Mucosa of rectum (tissue), 2 donors: ENCODE data around the gene CCDC85C.
A peak's percentile ranks its signal among the peaks of the same experiment; 100 is the strongest.

ENCODE experiments used
- H3K27ac ChIP-seq, 2 donors: one replicate each; pipeline ENCODE4 v1.7.0; 2013; ENCODE audit warnings: inconsistent platforms in 2 of 2, low read depth in 2 of 2, low read length in 2 of 2
- H3K27me3 ChIP-seq, 2 donors: one replicate each; pipeline ENCODE4 v1.7.0; 2013; ENCODE audit warnings: low read length in 2 of 2; ENCODE audit not compliant: control insufficient read depth in 2 of 2, insufficient read depth in 2 of 2
- H3K36me3 ChIP-seq, 2 donors: one replicate each; pipeline ENCODE4 v1.7.0; 2013; ENCODE audit warnings: low read length in 2 of 2; ENCODE audit not compliant: control insufficient read depth in 2 of 2, insufficient read depth in 2 of 2
- H3K4me1 ChIP-seq, 2 donors: one replicate each; pipeline ENCODE4 v1.7.0; 2013; ENCODE audit warnings: low read length in 2 of 2, mild to moderate bottlenecking in 1 of 2; ENCODE audit not compliant: control insufficient read depth in 2 of 2, insufficient read depth in 2 of 2
- H3K4me3 ChIP-seq, 2 donors: one replicate each; pipeline ENCODE4 v1.7.0; 2013; ENCODE audit warnings: low read length in 2 of 2
- H3K9ac ChIP-seq, 2 donors: one replicate each; pipeline ENCODE4 v1.7.0; 2013; ENCODE audit warnings: low read length in 2 of 2, low read depth in 1 of 2, mild to moderate bottlenecking in 1 of 2
- H3K9me3 ChIP-seq, 2 donors: one replicate each; pipeline ENCODE4 v1.7.0; 2013; ENCODE audit warnings: low read length in 2 of 2; ENCODE audit not compliant: control insufficient read depth in 2 of 2
- donor health status: healthy.
- donor health status: Normal muscosa, but diverticular disease.

The CCDC85C gene

DNA sequence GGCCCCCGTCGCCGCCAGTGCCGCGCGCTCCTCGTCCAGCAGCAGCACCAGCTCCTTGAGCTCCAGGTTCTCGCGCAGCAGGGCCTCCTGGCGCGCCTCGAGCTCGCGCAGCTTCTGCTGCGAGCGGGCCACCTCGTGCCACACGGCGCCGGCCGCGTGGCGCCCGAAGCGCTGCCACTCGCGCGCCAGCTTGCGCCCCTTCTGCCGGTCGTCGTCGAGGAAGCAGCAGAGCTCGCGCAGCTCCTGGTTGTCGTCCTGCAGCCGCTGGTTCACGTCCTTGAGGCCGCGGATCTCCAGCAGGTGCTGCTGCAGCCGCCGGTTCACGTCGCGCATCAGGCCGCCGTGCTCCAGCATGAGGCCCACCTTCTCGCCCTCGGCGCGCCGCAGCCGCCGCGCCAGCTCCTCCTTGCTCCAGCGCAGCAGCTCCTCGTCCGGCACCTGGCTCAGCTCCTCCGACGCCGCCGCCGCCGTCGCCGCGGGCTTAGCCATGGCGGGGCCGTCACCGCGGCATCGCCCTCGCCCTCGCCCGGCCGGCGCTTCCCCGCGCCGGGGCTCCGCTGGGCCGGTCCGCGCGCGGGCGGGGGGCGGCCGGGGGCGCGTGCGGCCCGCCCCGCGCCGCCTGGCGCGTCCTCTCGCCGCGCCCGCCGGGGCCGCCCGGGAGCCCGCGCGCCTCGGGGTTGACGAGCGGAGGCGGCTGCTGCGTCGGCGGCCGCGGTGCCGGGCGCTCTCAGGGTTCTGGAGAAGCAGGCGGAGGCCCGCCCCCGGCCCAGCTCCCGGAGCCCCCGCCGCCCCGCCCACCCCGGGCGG is at the start of gene CCDC85C:
CCDC85C (minus strand) TSS at position 737 of the 807 bp plus-strand sequence; CDS start at position 489, 248 bp downstream.
- H3K9ac ChIP-seq, result peak within 1 kb of the TSS; percentile 68 to 83
- peaks cover 44 to 50% of the 10 kb centered on the region in 2 donors for H3K4me1 ChIP-seq
- H3K27me3 ChIP-seq, result no peaks in the 10 kb centered on the region
- H3K9me3 ChIP-seq, result no peaks in the 10 kb centered on the region
- no peaks in the 10 kb centered on the region for H3K36me3 ChIP-seq
- peak within 1 kb of the TSS; percentile 72 to 82 for H3K4me3 ChIP-seq
- peak within 1 kb of the TSS; percentile 83 to 84 for H3K27ac ChIP-seq

DNA sequence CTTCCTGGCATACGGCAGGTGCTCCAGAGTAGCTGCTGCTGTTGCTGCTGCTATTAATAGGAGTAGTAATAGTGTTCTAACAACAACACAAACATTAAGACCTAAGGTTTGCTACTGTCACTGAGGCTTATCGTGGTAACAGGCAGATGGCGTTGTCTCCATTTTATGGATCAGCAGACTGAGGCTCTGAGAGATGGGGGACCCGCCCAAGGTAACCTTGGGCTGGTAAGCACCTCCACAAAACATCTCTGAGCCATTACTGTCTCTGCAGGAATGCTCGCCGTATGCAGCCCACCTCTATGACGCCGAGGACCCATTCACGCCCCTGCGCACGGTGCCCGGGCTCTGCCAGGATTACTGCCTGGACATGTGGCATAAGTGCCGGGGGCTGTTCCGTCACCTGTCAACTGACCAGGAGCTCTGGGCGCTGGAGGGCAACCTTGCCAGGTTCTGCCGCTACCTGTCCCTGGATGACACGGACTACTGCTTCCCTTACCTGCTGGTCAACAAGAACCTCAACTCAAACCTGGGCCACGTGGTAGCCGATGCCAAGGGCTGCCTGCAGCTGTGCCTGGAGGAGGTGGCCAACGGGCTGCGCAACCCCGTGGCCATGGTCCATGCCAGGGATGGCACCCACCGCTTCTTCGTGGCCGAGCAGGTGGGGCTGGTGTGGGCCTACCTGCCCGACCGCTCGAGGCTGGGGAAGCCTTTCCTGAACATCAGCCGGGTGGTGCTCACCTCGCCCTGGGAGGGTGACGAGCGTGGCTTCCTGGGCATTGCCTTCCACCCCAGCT is 48.1 kb upstream of the CCDC85C start:
- no peaks in the 10 kb centered on the region for H3K4me1 ChIP-seq
- no peak overlapping the region for H3K9ac ChIP-seq
- H3K27me3 ChIP-seq, result peaks cover 0 to 7% of the 10 kb centered on the region in 2 donors
- no peak overlapping the region for H3K27ac ChIP-seq
- H3K9me3 ChIP-seq, result no peaks in the 10 kb centered on the region
- no peaks in the 10 kb centered on the region for H3K36me3 ChIP-seq
- H3K4me3 ChIP-seq, result no peak overlapping the region

DNA sequence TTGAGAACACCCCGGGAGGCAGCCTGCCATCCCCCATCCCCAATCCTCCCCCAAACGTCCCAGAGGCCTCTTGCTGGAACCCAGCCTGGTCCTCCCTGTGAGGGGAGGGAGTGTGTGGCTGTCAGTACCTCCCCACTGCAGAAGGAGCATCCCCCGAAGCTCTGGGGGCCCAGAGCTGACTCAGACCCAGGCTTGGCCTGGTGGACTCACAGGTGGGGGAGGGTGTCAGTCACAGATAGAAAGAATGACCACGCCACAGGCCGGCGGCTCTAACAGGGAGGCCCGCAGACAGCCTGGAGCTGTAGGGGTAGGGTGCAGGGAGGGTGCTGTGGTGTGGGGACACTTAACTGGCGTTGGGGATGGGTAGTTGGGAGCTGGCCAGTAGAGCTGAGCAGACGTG is 46.2 kb upstream of the CCDC85C start:
- H3K27ac ChIP-seq, result no peak overlapping the region
- H3K9ac ChIP-seq, result no peak overlapping the region
- no peak overlapping the region for H3K4me3 ChIP-seq
- no peaks in the 10 kb centered on the region for H3K4me1 ChIP-seq
- no peaks in the 10 kb centered on the region for H3K9me3 ChIP-seq
- no peaks in the 10 kb centered on the region for H3K36me3 ChIP-seq
- peaks cover 6 to 10% of the 10 kb centered on the region in 2 donors for H3K27me3 ChIP-seq

DNA sequence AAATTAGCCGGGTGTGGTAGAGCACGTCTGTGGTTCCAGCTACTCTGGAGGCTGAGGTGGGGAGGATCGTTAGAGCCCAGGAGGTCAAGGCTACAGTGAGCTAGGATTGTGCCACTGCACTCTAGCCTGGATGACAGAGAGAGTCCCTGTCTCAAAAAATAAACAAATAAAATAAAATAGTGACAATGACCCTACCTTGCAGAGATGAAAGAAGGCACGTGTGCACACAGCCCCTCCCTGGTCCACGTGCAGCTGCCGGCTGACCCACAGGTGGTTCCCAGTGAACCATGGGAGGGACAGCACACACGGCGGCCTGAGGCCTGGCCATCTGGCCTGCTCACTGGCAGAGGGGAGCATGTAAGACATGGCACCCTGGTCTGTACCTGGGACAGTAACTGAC is 45.6 kb upstream of the CCDC85C start:
- no peak overlapping the region for H3K27ac ChIP-seq
- no peaks in the 10 kb centered on the region for H3K4me1 ChIP-seq
- no peak overlapping the region for H3K9ac ChIP-seq
- H3K9me3 ChIP-seq, result no peaks in the 10 kb centered on the region
- no peaks in the 10 kb centered on the region for H3K36me3 ChIP-seq
- peaks cover 9 to 10% of the 10 kb centered on the region in 2 donors for H3K27me3 ChIP-seq
- H3K4me3 ChIP-seq, result no peak overlapping the region

DNA sequence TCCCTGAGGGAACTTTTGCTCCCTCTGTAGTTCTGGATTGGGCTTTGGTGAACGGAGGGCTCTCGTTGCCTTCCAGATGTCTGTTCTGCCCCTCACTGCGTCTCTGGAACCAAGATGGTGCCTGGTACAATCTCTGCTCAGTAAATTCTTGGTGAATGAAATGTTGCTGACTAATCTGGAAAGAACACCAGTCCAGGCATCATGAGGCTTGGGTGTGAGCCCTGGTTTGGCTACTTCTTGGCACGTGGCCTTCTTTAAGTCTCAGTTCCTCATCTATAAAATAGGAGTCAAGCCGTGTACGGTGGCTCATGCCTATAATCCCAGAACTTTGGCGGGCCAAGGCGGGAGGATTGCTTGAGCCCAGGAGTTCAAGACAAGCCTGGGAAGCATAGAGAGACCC is 45.2 kb upstream of the CCDC85C start:
- H3K27me3 ChIP-seq, result peaks cover 12 to 14% of the 10 kb centered on the region in 2 donors
- H3K4me3 ChIP-seq, result no peak overlapping the region
- H3K27ac ChIP-seq, result no peak overlapping the region
- no peaks in the 10 kb centered on the region for H3K36me3 ChIP-seq
- no peak overlapping the region for H3K9ac ChIP-seq
- H3K4me1 ChIP-seq, result no peaks in the 10 kb centered on the region
- H3K9me3 ChIP-seq, result no peaks in the 10 kb centered on the region

DNA sequence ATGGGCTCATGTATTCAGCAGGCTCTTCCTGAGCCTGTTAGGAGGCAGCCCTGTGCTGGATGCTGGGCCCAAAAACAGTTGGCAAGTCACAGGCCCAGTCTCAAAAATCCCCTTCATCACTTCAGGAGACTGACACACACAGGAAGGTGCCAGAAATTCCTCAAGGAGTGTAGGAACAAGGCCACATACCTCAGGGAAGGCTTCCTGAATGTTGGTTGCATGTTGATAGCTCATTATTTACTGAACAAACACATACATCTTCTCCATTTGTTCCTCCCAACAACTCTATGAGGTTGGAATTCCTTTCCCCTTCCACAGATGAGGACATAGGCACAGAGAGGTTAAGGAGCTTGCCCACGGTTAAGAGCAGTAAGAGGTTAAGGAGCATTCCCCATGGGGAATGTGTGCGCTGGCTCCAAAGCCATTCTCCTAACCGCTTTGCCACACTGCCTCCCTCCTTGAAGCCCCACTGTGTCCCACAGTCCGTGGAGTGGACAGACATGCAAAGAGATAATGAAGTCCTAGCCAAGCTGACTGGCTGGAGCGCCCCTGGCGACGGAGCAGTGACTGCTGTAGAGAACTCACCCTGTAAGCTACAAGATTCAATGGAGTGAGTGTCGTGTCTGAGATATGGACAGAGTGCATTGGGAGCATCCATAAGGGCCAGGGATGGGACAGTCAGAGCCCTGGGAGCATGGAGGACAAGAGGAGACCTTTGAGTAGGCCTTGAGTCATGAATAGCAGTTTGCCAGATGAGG is 44.2 kb upstream of the CCDC85C start:
- Histone ChIP-seq H3K9me3 (no peaks in the 10 kb centered on the region), H3K4me3 (no peak overlapping the region), H3K36me3 (no peaks in the 10 kb centered on the region), H3K9ac (no peak overlapping the region), H3K4me1 (no peaks in the 10 kb centered on the region), H3K27ac (no peak overlapping the region), H3K27me3 (peaks cover 12 to 18% of the 10 kb centered on the region in 2 donors)

DNA sequence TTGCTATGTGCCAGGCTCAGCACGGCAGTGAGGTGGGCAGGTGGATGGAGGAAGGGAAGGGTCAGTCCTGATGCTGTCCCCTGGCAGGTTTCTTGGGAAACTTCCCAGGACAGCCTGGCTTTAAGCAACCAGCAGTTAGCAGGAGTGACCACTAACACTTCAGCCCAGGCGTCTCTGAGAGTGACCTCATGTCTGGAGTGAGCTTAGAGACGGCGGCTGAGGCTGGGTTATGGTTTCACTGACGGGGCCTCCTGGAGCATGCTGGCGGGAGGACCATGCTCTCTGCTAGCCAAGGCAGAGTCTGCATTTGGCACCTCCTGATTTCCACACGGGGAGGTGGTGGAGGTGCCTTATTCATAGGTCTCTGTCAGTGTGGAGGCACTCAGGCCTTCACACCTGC is 43.4 kb upstream of the CCDC85C start:
- Histone ChIP-seq H3K4me1 (no peaks in the 10 kb centered on the region), H3K27ac (no peak overlapping the region), H3K9me3 (no peaks in the 10 kb centered on the region), H3K4me3 (no peak overlapping the region), H3K36me3 (no peaks in the 10 kb centered on the region), H3K27me3 (peaks cover 12 to 18% of the 10 kb centered on the region in 2 donors), H3K9ac (no peak overlapping the region)

DNA sequence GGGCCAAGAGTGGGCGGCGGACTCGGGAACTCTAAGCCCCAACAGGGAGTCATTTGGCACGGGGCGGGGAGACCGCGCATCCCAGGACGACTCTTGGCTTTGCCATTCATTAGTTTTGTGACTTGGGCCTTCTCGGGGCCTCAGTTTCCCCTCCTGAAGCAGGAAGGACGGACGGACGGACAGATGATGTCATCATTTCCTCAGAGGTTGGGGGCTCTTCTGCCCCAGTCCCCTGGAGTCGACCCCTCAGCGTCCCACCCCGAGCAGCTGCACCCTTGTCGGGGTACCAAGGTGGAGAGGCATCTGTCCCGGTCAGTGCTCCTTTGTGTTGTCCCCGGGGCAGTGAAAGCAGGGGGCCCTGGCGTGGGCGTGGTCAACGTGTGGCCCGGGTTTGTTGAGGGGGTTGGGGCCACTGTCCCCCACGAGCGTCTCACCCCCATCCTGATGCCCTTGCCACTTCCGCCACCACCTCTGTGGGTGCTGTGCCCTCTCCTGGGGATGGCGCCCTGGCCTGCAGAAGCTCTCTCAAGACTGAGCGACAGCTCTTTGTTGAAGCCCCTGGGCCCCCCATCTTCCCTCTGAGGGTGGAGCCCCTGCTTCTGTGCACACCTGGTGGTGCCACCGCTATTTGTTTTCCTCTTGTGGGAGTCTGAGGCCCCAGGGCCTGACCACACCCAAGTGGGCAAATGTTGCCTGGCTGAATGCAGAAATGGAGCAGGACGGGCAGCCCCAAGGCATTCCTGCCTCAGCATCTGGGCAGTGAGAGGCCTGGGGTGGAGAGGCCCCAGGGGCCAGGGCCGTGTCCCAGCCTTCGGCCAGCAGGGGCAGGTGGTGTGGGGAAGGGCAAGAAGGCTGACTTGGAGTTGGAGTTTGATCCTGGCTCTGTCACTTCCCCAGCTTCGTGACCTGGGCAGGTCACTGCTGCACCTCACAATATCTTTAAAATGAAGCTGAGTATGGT is 41.8 kb upstream of the CCDC85C start:
- H3K36me3 ChIP-seq, result no peaks in the 10 kb centered on the region
- H3K9ac ChIP-seq, result peak overlapping the region in 1 of 2 donors; percentile 56
- H3K4me3 ChIP-seq, result peak overlapping the region; percentile 37 to 50
- peaks cover 12 to 18% of the 10 kb centered on the region in 2 donors for H3K27me3 ChIP-seq
- H3K27ac ChIP-seq, result no peak overlapping the region
- no peaks in the 10 kb centered on the region for H3K9me3 ChIP-seq
- no peaks in the 10 kb centered on the region for H3K4me1 ChIP-seq
